GM21529 (cell line): Measurements from ENCODE around the gene LPCAT4.
"Not testable (repeated sequence)": the region's sequence is repeated elsewhere in the genome, so short reads cannot be mapped to it uniquely, and the experiment has no call there.

Experiments
- ATAC-seq: cut with Tn5 transposase; IDR thresholded peaks from one replicate; pipeline ENCODE4 v1.9.1; 2021; ENCODE audit not compliant: unreplicated experiment

Gene LPCAT4

GRCh38 chr15:34364041-34364440 lies 3.0 kb downstream of the LPCAT4 start:
- ATAC-seq, result no peak

- no peak for ATAC-seq
Measured at GRCh38 chr15:34362047-34362773, 4.8 kb downstream of the LPCAT4 start.

- no peak for ATAC-seq
Measured at GRCh38 chr15:34361278-34361677, 5.7 kb downstream of the LPCAT4 start.

- no peak for ATAC-seq
Measured at GRCh38 chr15:34360298-34360697, 6.7 kb downstream of the LPCAT4 start.

- ATAC-seq, result no peak
Measured at GRCh38 chr15:34359416-34359815, 7.6 kb downstream of the LPCAT4 start.

GRCh38 chr15:34358948-34359347 lies 8.0 kb downstream of the LPCAT4 start:
- ATAC-seq, result no peak

- ATAC-seq, result no peak
Measured at GRCh38 chr15:34358367-34358766, 8.6 kb downstream of the LPCAT4 start.

- ATAC-seq, result no peak
Measured at GRCh38 chr15:34357653-34358052, 9.3 kb downstream of the LPCAT4 start.

GRCh38 chr15:34355241-34355640 lies 11.8 kb downstream of the LPCAT4 start:
- no peak for ATAC-seq

- no peak for ATAC-seq
Measured at GRCh38 chr15:34354286-34354685, 12.7 kb downstream of the LPCAT4 start.

- no peak for ATAC-seq
Measured at GRCh38 chr15:34353627-34354026, 13.4 kb downstream of the LPCAT4 start.

- ATAC-seq, result not testable (repeated sequence)
Measured at GRCh38 chr15:34352996-34353395, 14.0 kb downstream of the LPCAT4 start.

- no peak for ATAC-seq
Measured at GRCh38 chr15:34349769-34350168, 17.2 kb downstream of the LPCAT4 start.

- ATAC-seq, result no peak
Measured at GRCh38 chr15:34348735-34349300, 18.2 kb downstream of the LPCAT4 start.

- no peak for ATAC-seq
Measured at GRCh38 chr15:34347951-34348638, 18.9 kb downstream of the LPCAT4 start.

- peak; percentile 90 for ATAC-seq
Measured at GRCh38 chr15:34342737-34343575, 24.0 kb downstream of the LPCAT4 start, which contains the start of the genes NOP10 and NUTM1. TSS of gene NOP10 (minus strand) at chr15:34343136. CDS start at chr15:34343073, 63 bp downstream. TSS of gene NUTM1 (plus strand) at chr15:34343315. CDS start at chr15:34343697, 382 bp downstream.

- not testable (repeated sequence) for ATAC-seq
Measured at GRCh38 chr15:34342213-34342736, 24.7 kb downstream of the LPCAT4 start.

- no peak for ATAC-seq
Measured at GRCh38 chr15:34341381-34342212, 25.4 kb downstream of the LPCAT4 start.

GRCh38 chr15:34339946-34340345 lies 27.1 kb downstream of the LPCAT4 start:
- ATAC-seq, result no peak

GRCh38 chr15:34338347-34338746 lies 28.6 kb downstream of the LPCAT4 start:
- ATAC-seq, result no peak
